Spinal cord (tissue), 10 donors: Measurements from ENCODE around the gene EEIG2. TPM values are rescaled to one million over a fixed set of nuclear protein-coding genes. Genes with fewer than 3 reads are reported as not detected.

Source experiments
- DNase-seq, 6 donors: peaks; one replicate each; pipeline versions ENCODE4 v3.0.0 to v3.0.0-alpha.2; 2013 to 2015; ENCODE audit warnings: low spot score in 6 of 6, low read depth in 4 of 6
- H3K27ac ChIP-seq: one replicate; pipeline ENCODE4 v1.5.1; 2013; ENCODE audit warnings: low read depth, low read length, control low read depth
- H3K27me3 ChIP-seq: one replicate; pipeline ENCODE4 v1.6.1; 2013; ENCODE audit warnings: low read length; ENCODE audit not compliant: control insufficient read depth, insufficient read depth
- H3K36me3 ChIP-seq: one replicate; pipeline ENCODE4 v1.6.1; 2013; ENCODE audit warnings: low read length; ENCODE audit not compliant: control insufficient read depth, insufficient read depth
- H3K4me1 ChIP-seq: one replicate; pipeline ENCODE4 v1.6.1; 2013; ENCODE audit warnings: low read length; ENCODE audit not compliant: control insufficient read depth, insufficient read depth
- H3K4me3 ChIP-seq: one replicate; pipeline ENCODE4 v1.5.1; 2013; ENCODE audit warnings: low read depth, low read length, control low read depth
- H3K9me3 ChIP-seq: one replicate; pipeline ENCODE4 v1.6.1; 2013; ENCODE audit warnings: low read length; ENCODE audit not compliant: control insufficient read depth, insufficient read depth
- WGBS: methylation state at CpG from one replicate; pipeline ENCODE4 v1.1.5; 2013; ENCODE audit warnings: missing lambda C conversion rate; ENCODE audit not compliant: insufficient coverage; 5-methylcytosine and 5-hydroxymethylcytosine counted together
- polyA plus RNA-seq, 2 donors: library from polyadenylated mRNA; unstranded; fragments of 120-200 nt; gene quantifications; one replicate each; pipeline ENCODE4 v1.2.1, GENCODE V29; 2013; ENCODE audit not compliant: insufficient read length in 2 of 2
- total RNA-seq, 2 donors: library from RNA; depleted of rRNA in 1 of 2; stranded (reverse); fragments of 120-200 nt in 1 of 2; fragments of >200 nt in 1 of 2; gene quantifications; one replicate each; pipeline versions ENCODE4 v1.2.3 to v1.2.4, GENCODE V29; 2013 to 2014
- donor health status: healthy.

Gene EEIG2
- total and polyA plus RNA-seq, 4 donors = 23.2 to 104 (median 30.2) TPM

GRCh38 chr1:108560189-108560873, 431 bp downstream of the EEIG2 start:
- peak; percentile 13 to 74 (median 28) for DNase-seq
- WGBS = under 1% methylated on average over 58 of the region's 59 CpGs
- Histone ChIP-seq H3K4me3 (peak overlapping the region; percentile 72), H3K36me3 (no peaks in the 10 kb centered on the region), H3K9me3 (no peaks in the 10 kb centered on the region), H3K4me1 (peaks cover 10% of the 10 kb centered on the region), H3K27me3 (no peaks in the 10 kb centered on the region), H3K27ac (peak overlapping the region; percentile 77)

- Histone ChIP-seq H3K9me3 (no peaks in the 10 kb centered on the region), H3K4me1 (peaks cover 10% of the 10 kb centered on the region), H3K36me3 (no peaks in the 10 kb centered on the region), H3K27ac (peak overlapping the region; percentile 44), H3K27me3 (no peaks in the 10 kb centered on the region), H3K4me3 (peak overlapping the region; percentile 72)
- peak; percentile 7 to 75 (median 22) for DNase-seq
- WGBS = 2% methylated on average over 5 of the region's 5 CpGs
Observed at GRCh38 chr1:108560874-108561459, 1.1 kb downstream of the EEIG2 start.

DNA sequence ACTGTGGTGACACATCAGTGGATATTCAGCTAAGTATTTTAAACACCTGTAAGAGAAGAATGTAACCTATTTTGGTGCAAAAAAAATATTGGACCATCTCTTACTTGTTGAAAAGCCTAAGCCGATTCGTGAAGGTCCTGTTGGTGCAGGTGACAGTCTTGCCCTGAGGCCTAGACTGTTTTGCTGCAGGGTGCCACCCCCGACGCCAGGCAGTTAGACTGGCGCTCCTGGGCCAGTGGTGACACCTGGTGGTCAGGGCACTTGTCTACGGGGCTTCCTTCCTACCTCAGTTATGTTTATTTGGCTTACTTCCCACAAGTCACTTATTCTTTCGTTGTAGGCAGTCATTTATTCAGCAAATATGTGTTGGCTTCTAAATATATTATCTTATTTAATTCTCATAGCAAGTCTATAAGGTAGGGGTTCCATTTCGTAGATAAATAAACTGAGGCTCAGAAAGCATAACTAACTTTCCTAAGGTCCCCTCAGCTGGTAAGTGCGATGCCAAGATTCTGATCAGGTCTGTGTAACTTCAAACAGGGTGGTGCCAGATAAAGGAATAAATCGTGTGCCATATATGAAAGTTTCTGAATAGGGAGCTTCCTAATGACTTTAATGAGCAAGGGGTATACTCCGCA, 1.9 kb downstream of the EEIG2 start:
- Histone ChIP-seq H3K36me3 (no peaks in the 10 kb centered on the region), H3K27ac (no peak overlapping the region), H3K27me3 (no peaks in the 10 kb centered on the region), H3K9me3 (no peaks in the 10 kb centered on the region), H3K4me1 (peaks cover 10% of the 10 kb centered on the region), H3K4me3 (peak overlapping the region; percentile 72)
- 48% methylated on average over 5 of the region's 11 CpGs for WGBS
- DNase-seq = no peak

DNA sequence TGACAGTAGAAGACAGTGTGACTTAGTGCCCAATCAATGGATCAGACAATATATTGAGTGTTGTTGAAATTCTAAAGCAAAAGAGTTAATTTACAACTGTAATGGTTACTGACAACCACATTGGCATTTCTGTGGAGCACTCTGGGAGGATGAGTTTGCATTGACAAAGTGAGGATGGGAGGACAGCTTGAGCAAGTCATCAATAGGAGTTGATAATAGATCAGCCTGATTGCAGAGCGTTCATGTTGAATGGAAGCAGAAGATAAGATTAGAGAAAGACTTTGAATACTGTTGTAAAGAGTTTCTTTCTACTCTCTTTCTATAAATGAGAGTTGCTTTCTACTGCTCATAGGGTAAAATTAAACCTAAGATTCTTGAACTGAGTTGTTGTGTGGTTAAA, 3.9 kb downstream of the EEIG2 start:
- peaks cover 10% of the 10 kb centered on the region for H3K4me1 ChIP-seq
- no peak overlapping the region for H3K4me3 ChIP-seq
- H3K27ac ChIP-seq = no peak overlapping the region
- no peaks in the 10 kb centered on the region for H3K9me3 ChIP-seq
- H3K27me3 ChIP-seq = no peaks in the 10 kb centered on the region
- WGBS = no CpG with 5 or more reads among the region's 1 CpG
- DNase-seq = no peak
- no peaks in the 10 kb centered on the region for H3K36me3 ChIP-seq

DNA sequence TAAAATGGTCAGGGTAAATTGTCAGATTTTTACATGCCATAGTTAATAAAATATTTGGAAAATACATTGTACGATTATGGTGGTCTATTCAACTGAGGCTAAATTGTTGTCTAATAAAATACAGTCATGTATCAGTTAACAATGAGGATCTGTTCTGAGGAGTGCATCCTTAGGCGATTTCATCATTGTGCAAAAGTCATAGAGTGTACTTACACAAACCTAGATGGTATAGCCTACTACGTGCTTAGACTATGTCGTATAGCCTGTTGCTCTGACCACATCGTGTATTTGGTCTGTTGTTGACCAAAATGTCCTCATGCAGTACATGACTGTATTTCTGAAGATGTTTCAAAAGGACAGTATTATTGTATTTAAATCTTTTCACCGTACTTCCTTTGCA, 5.2 kb downstream of the EEIG2 start:
- H3K27me3 ChIP-seq = no peaks in the 10 kb centered on the region
- H3K9me3 ChIP-seq = no peaks in the 10 kb centered on the region
- no CpG with 5 or more reads among the region's 6 CpGs for WGBS
- peaks cover 8% of the 10 kb centered on the region for H3K4me1 ChIP-seq
- H3K27ac ChIP-seq = no peak overlapping the region
- H3K36me3 ChIP-seq = no peaks in the 10 kb centered on the region
- no peak for DNase-seq
- H3K4me3 ChIP-seq = no peak overlapping the region

GRCh38 chr1:108565512-108565911, 5.6 kb downstream of the EEIG2 start:
- Histone ChIP-seq H3K27me3 (no peaks in the 10 kb centered on the region), H3K27ac (no peak overlapping the region), H3K4me3 (no peak overlapping the region), H3K9me3 (no peaks in the 10 kb centered on the region), H3K36me3 (no peaks in the 10 kb centered on the region), H3K4me1 (peaks cover 8% of the 10 kb centered on the region)
- no peak for DNase-seq
- WGBS = no CpG with 5 or more reads among the region's 1 CpG

DNA sequence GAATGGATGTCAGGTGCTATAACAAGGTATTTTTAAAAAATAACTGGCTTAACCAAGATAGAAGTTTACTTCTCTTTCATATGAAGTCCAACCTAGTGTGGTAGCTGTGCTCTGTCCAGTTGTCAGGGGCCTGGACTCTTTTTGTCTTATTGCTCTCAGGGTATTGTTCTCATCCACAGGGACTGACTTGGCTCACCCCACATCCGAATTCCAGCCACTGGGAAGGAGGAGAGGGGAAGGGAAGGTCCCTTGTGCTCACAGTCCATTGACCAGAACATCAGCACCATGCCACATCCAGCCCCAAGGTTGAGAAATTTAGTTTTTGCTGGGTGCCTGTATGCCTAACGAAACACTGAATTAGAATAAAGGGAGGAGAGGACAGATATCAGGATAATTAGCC, 8.7 kb downstream of the EEIG2 start:
- WGBS = no CpG with 5 or more reads among the region's 2 CpGs
- Histone ChIP-seq H3K36me3 (no peaks in the 10 kb centered on the region), H3K9me3 (no peaks in the 10 kb centered on the region), H3K27me3 (no peaks in the 10 kb centered on the region), H3K4me1 (no peaks in the 10 kb centered on the region), H3K27ac (no peak overlapping the region), H3K4me3 (no peak overlapping the region)
- DNase-seq = no peak

DNA sequence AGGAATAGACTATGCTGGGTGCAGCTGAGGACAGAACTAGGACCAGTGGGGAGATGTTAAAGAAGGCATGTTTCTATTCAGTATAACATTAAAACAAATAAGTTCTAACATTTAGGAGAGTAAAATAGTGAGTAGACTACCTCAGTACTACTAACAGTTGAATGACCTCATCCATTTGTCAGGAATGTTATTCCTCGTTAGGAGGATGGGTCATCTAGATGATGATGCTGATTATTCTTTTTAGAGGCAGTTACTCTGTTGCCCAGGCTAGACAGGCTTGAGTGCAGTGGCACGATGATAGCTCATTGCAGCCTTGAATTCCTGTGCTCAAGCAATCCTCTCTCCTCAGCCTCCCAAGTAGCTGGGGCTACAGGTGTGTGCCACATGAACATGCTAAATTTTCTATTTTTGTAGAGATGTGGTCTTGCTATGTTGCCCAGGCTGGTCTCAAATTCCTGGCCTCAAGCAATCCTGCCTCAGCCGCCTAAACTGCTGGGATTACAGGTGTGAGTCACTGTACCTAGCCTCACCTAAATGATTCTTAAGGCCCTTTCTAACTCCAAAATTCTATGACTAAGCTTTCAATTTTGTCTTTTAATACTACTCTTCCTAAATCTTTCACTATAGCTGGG, 9.3 kb downstream of the EEIG2 start:
- no peak overlapping the region for H3K4me3 ChIP-seq
- DNase-seq = no peak
- no peaks in the 10 kb centered on the region for H3K9me3 ChIP-seq
- H3K27me3 ChIP-seq = no peaks in the 10 kb centered on the region
- no peaks in the 10 kb centered on the region for H3K4me1 ChIP-seq
- H3K36me3 ChIP-seq = no peaks in the 10 kb centered on the region
- WGBS = 100% methylated on average over 2 of the region's 3 CpGs
- H3K27ac ChIP-seq = no peak overlapping the region

GRCh38 chr1:108570128-108570527, 10.2 kb downstream of the EEIG2 start:
- Histone ChIP-seq H3K27me3 (no peaks in the 10 kb centered on the region), H3K4me3 (no peak overlapping the region), H3K27ac (no peak overlapping the region), H3K36me3 (no peaks in the 10 kb centered on the region), H3K4me1 (no peaks in the 10 kb centered on the region), H3K9me3 (no peaks in the 10 kb centered on the region)
- no peak for DNase-seq
